Omental fat pad (tissue), 4 donors: ENCODE data around the gene SEMA4D. TPM values are rescaled to one million over a fixed set of nuclear protein-coding genes. Genes with fewer than 3 reads are reported as not detected.

Experiments used
- ATAC-seq: fragments of 150-250 bp; one replicate; pipeline ENCODE4 v1.9.1; 2016; ENCODE audit warnings: mild to moderate bottlenecking, moderate library complexity; ENCODE audit not compliant: low FRiP score
- DNase-seq: peaks from one replicate; pipeline ENCODE4 v3.0.0-alpha.2; 2019; ENCODE audit warnings: low spot score
- CTCF ChIP-seq, 3 donors: fragments of 450-650 bp; IDR thresholded peaks; one replicate each; pipeline ENCODE4 v1.5.1; 2016 to 2017; ENCODE audit warnings: antibody characterized with exemption in 3 of 3, mild to moderate bottlenecking in 3 of 3, moderate library complexity in 2 of 3
- total RNA-seq, 4 donors: library from RNA; depleted of rRNA; stranded (reverse); fragments of >200 nt; gene quantifications; one replicate each; pipeline ENCODE4 v1.1.0, GENCODE V29; 2016

SEMA4D gene
- total RNA-seq, 4 donors from 2014 or later, result 14.2 to 49.5 (median 18.3) TPM

DNA sequence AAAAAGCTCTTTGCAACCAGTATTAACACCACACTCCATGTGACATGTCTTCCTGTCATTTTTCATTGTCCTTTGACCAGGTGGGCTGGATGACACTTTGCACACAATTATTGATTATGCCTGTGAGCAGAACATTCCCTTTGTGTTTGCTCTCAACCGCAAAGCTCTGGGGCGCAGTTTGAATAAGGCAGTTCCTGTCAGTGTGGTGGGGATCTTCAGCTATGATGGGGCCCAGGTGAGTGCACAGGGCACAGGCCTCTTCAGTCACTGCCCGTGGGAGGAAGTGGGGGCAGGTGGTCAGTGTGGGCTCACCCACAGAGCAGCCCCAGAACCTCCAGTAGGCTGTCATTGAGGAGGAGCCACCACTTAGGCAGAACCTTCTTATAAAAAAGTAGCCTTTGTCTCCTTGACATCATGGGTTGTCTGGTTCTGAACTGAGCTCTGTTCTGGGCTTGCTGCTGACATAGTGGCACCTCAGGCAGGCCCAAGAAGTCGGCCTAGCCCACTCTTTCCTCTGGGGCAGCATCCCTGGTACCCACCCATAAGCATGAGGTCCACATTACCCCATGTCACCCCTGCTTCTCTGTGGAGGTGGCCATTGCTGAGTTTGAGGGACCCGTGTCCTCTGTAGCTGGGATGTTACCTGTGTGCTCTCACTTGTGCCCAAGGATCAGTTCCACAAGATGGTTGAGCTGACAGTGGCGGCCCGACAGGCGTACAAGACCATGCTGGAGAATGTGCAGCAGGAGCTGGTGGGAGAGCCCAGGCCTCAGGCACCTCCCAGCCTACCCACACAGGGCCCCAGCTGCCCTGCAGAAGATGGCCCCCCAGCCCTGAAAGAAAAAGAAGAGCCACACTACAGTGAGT is 140.3 kb downstream of the SEMA4D start:
- DNase-seq, result no peak

GRCh38 chr9:89356782-89357181 is 141.1 kb downstream of the SEMA4D start:
- ATAC-seq (no peak), DNase-seq (no peak)
- no peak for TF ChIP-seq CTCF (IDR thresholded peaks at IDR 0.05)

More for the DNA sequence above, 140.3 kb downstream of the SEMA4D start:
- no peak for ATAC-seq
- TF ChIP-seq CTCF (IDR thresholded peaks at IDR 0.05), result no peak

DNA sequence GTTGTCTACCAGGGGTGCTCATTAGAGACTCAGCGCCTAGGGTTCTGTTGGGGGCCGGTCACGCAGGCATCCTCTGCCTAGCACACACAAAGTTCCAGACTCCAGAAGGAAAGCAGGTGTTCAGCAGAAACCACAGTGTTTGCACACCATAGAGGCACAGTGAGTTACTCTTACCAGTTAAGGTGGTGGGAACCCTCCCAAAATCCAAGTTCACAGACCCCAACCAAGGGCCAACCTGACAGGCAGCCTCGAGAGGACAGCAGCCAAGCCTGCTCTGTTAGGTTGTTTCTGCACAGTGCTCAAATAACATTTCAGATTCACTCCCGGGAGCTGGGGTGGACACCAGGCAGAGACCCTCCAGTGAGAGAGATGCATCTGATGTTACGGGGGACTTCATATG is 143.4 kb downstream of the SEMA4D start:
- ATAC-seq (no peak), DNase-seq (no peak)
- no peak for TF ChIP-seq CTCF (IDR thresholded peaks at IDR 0.05)

DNA sequence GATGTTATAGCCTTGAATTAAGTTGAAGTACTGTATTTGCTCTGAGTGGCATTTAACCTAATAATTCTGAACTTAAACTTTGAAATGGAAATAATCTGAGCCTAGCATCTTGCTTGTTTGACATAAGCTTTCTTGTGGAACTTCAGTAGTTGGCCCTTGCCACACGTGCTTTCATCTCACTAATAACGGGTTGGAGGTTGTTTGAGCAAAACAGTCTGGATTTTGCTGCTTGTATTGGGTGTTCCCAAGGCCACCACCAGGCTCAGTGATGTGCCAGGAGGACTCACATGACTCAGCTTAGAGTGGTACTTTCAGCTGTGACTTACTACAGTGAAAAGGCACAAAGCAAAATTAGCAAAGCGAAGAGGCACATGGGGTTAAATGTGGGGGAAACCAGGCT is 143.9 kb downstream of the SEMA4D start:
- ATAC-seq, result no peak
- DNase-seq, result no peak
- TF ChIP-seq CTCF (IDR thresholded peaks at IDR 0.05), result no peak

DNA sequence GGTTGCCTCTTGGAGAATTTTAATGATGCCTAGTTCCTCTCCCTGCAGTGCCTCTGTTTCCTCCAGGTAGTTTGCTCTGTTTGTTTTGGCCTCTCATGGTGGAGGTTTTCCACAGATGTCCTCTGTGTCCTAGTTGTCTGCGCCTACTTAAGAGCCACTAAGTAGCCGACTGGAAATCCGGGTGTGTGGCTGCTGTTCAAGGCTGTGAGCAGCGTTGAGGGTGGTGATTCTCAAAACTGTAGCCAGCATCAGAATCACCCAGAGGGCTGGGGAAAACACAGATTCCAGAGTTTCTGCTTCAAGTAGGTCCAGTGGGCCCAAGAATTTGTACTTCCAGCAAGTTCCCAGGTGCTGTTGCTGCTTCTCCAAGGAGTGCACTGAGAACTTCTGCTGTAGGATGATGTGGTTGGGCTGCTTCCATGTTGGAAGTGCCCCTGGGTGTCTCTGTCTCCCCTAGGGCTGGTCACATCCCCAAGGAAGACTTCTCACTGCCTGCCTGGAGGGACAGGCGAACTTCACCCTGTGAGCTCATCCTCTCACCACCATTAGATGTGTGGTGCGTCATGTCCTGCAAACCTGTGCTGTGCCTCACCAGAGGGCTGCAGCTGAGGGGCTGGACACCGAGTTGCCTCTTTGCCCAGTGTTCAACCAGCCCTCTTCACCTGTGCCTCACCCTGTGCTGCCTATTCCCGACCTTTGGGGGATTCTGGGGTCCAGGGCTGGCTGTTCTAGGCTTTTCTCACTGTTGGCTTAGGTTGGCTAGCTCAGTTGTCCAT is 144.9 kb downstream of the SEMA4D start:
- no peak for TF ChIP-seq CTCF (IDR thresholded peaks at IDR 0.05)
- no peak for ATAC-seq
- no peak for DNase-seq

DNA sequence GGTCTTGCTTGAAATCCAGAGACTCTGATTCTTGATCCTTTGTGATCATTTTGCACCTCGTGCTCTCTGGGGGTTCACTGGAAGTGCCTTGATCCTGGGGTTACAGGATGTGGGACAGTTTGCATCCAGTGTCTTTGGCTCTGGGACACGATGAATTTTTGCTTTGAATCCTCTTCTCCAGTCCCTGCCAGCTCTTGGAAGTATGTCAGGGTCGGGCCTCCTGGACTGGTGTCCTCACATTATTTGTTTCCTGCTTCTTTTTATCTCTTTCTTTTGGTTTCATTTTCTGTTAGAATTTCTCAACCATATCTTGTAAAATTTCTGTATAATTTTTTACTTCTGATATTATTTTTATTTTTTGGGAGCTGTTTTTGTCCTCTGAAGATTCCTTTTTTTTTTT is 145.5 kb downstream of the SEMA4D start:
- no peak for TF ChIP-seq CTCF (IDR thresholded peaks at IDR 0.05)
- ATAC-seq (no peak), DNase-seq (no peak)
